CD14-positive monocyte (primary cell): Measurements from ENCODE around the gene CSRP1. TPM values are rescaled to one million over a fixed set of nuclear protein-coding genes. Genes with fewer than 3 reads are reported as not detected.

ENCODE experiments used
- DNase-seq, 3 donors: peaks; one replicate each; pipeline ENCODE4 v3.0.0-alpha.2; 2011 to 2022
- H2AFZ ChIP-seq: 2 replicates; pipeline ENCODE4 v1.6.0; 2012; ENCODE audit warnings: mild to moderate bottlenecking, low read depth, low read length, inconsistent platforms; ENCODE audit not compliant: insufficient read depth, poor library complexity, severe bottlenecking
- H3K27ac ChIP-seq, 2 donors: 1 replicate in 1 of 2; 2 replicates in 1 of 2; pipeline ENCODE4 v1.5.1; 2012 to 2013; ENCODE audit warnings: low read length in 2 of 2, control low read depth in 1 of 2, inconsistent platforms in 1 of 2, low read depth in 1 of 2, mild to moderate bottlenecking in 1 of 2
- H3K27me3 ChIP-seq, 2 donors: one replicate each; pipeline versions ENCODE4 v1.6.0 to v1.6.1; 2011 to 2013; ENCODE audit warnings: low read length in 2 of 2; ENCODE audit not compliant: control insufficient read depth in 2 of 2, insufficient read depth in 2 of 2
- H3K36me3 ChIP-seq, 2 donors: replicated peaks in 1 of 2; 1 replicate in 1 of 2; 2 replicates in 1 of 2; pipeline versions ENCODE4 v1.5.1 to v1.6.1; 2012 to 2013; ENCODE audit warnings: low read length in 2 of 2, control low read depth in 1 of 2, inconsistent platforms in 1 of 2, mild to moderate bottlenecking in 1 of 2; ENCODE audit not compliant: insufficient read depth in 2 of 2, control insufficient read depth in 1 of 2
- H3K4me1 ChIP-seq, 2 donors: 1 replicate in 1 of 2; 2 replicates in 1 of 2; pipeline versions ENCODE4 v1.5.1 to v1.6.1; 2012 to 2013; ENCODE audit warnings: low read length in 2 of 2, control low read depth in 1 of 2, inconsistent platforms in 1 of 2, mild to moderate bottlenecking in 1 of 2, moderate library complexity in 1 of 2; ENCODE audit not compliant: insufficient read depth in 2 of 2, control insufficient read depth in 1 of 2
- H3K4me2 ChIP-seq: replicated peaks from 2 replicates; pipeline ENCODE3; 2012; ENCODE audit warnings: low read length, moderate library complexity, mild to moderate bottlenecking; ENCODE audit not compliant: poor library complexity, severe bottlenecking; ENCODE audit errors: extremely low read depth
- H3K4me3 ChIP-seq, 3 experiments: fragments of 200-600 bp in 1 of 3; sonication (generic) in 1 of 3; replicated peaks in 1 of 3; 1 replicate in 2 of 3; 2 replicates in 1 of 3; pipeline ENCODE4 v1.5.1; 2011 to 2013; ENCODE audit warnings: low read length in 3 of 3, mild to moderate bottlenecking in 3 of 3, control low read depth in 2 of 3, low read depth in 2 of 3, inconsistent platforms in 1 of 3, moderate library complexity in 1 of 3
- H3K79me2 ChIP-seq: 2 replicates; pipeline ENCODE4 v1.6.0; 2012; ENCODE audit warnings: mild to moderate bottlenecking, control low read depth, inconsistent platforms, low read length, moderate library complexity; ENCODE audit not compliant: insufficient read depth
- H3K9ac ChIP-seq: 2 replicates; pipeline ENCODE4 v1.6.0; 2017; ENCODE audit warnings: low read length, mild to moderate bottlenecking; ENCODE audit not compliant: insufficient read depth, poor library complexity, severe bottlenecking
- H3K9me3 ChIP-seq, 2 donors: replicated peaks in 1 of 2; 1 replicate in 1 of 2; 2 replicates in 1 of 2; pipeline versions ENCODE4 v1.5.1 to v1.6.1; 2012 to 2013; ENCODE audit warnings: low read length in 2 of 2, control low read depth in 1 of 2; ENCODE audit not compliant: control insufficient read depth in 1 of 2, insufficient read depth in 1 of 2
- H4K20me1 ChIP-seq: 2 replicates; pipeline ENCODE4 v1.6.0; 2012; ENCODE audit warnings: mild to moderate bottlenecking, low read length, control low read depth, moderate library complexity; ENCODE audit not compliant: insufficient read depth
- H3K27ac Mint-ChIP-seq, 7 donors: one replicate each; pipeline ENCODE4 v1.8.0; 2020; ENCODE audit warnings: mild to moderate bottlenecking in 7 of 7, mixed read lengths in 7 of 7, moderate library complexity in 6 of 7, inconsistent platforms in 2 of 7
- H3K27me3 Mint-ChIP-seq, 3 donors: one replicate each; pipeline ENCODE4 v1.8.0; 2021 to 2022; ENCODE audit warnings: low read depth in 3 of 3, mild to moderate bottlenecking in 3 of 3, mixed read lengths in 3 of 3, moderate library complexity in 3 of 3, inconsistent platforms in 1 of 3
- H3K36me3 Mint-ChIP-seq, 2 donors: one replicate each; pipeline ENCODE4 v1.8.0; 2020; ENCODE audit warnings: mixed read lengths in 2 of 2, inconsistent platforms in 1 of 2, mild to moderate bottlenecking in 1 of 2
- H3K4me1 Mint-ChIP-seq: one replicate; pipeline ENCODE4 v1.8.0; 2020; ENCODE audit warnings: mild to moderate bottlenecking, mixed read lengths
- H3K4me3 Mint-ChIP-seq, 2 donors: one replicate each; pipeline ENCODE4 v1.8.0; 2020; ENCODE audit warnings: mild to moderate bottlenecking in 2 of 2, mixed read lengths in 2 of 2, moderate library complexity in 1 of 2
- H3K9me3 Mint-ChIP-seq, 7 donors: one replicate each; pipeline ENCODE4 v1.8.0; 2020 to 2022; ENCODE audit warnings: mixed read lengths in 7 of 7, mild to moderate bottlenecking in 6 of 7, moderate library complexity in 6 of 7, inconsistent platforms in 2 of 7
- WGBS: methylation state at CpG from one replicate; pipeline ENCODE4 v1.1.5; 2013; ENCODE audit warnings: missing lambda C conversion rate; ENCODE audit not compliant: insufficient coverage; 5-methylcytosine and 5-hydroxymethylcytosine counted together
- intact Hi-C, 2 donors: fragments of 100-400 bp; cut with micrococcal nuclease; formaldehyde crosslinking; loops; one replicate each; pipeline versions ENCODE4 v1.15.0 to v1.15.1; 2023
- polyA plus RNA-seq, 3 donors: library from polyadenylated mRNA; depleted of rRNA in 1 of 3; unstranded in 2 of 3; stranded (reverse) in 1 of 3; fragments of 300-500 nt in 2 of 3; fragments of >200 nt in 1 of 3; fragmentation: Illumina TruSeq in 2 of 3; gene quantifications; 1 replicate in 2 of 3; 2 replicates in 1 of 3; pipeline ENCODE4 v1.2.3, GENCODE V29; 2012 to 2021
- TF ChIP-seq, protein P1 (sequence below): fragments of 200-600 bp; IDR thresholded peaks from one replicate; pipeline ENCODE4 v1.8.0; 2022; ENCODE audit warnings: antibody characterized with exemption, mild to moderate bottlenecking

Gene CSRP1
- polyA plus RNA-seq, 3 donors = 87.4 to 111 (median 98.8) TPM

DNA sequence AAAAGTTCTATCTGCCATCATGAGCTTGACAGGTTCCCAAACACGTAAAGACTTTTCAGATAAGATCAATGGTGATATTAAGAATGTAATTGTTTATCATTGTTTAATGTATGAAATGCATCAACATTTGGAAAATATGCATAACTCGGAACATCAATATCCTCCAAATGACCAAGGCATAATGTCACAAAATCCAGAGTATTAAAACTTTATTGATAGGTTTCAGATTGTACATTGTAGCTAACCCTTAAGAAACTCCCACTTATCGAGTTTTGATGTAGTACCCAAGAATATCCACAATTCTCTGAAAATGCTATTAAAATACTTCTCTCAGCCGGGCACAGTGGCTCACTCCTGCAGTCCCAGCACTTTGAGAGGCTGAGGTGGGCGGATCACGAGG, 73.3 kb downstream of the CSRP1 start:
- Histone ChIP-seq H3K4me3 (no peak overlapping the region), H3K4me1 (peaks cover 3% of the 10 kb centered on the region in 2 donors), H3K27ac (no peak overlapping the region), H3K27me3 (no peaks in the 10 kb centered on the region), H3K36me3 (no peaks in the 10 kb centered on the region), H4K20me1 (no peaks in the 10 kb centered on the region), H3K9me3 (no peaks in the 10 kb centered on the region), H2AFZ (no peak overlapping the region), H3K79me2 (no peaks in the 10 kb centered on the region), H3K4me2 (no peak overlapping the region), H3K9ac (no peak overlapping the region)
- no peak for DNase-seq
- intact Hi-C loops = loop anchor here in 1 of 2 donors (10.0 kb wide), 1 partner anchor 61 kb away; no protein-coding TSS in a partner anchor
- Mint-ChIP-seq H3K9me3 (no peaks in the 10 kb centered on the region), H3K36me3 (no peaks in the 10 kb centered on the region), H3K4me3 (no peak overlapping the region), H3K27ac (peak overlapping the region in 1 of 7 donors; percentile 12), H3K4me1 (peaks cover 7% of the 10 kb centered on the region), H3K27me3 (peaks cover 7 to 16% (median 13%) of the 10 kb centered on the region in 3 donors)
- WGBS = 91% methylated on average over 4 of the region's 6 CpGs
- TF ChIP-seq, protein P1, sequence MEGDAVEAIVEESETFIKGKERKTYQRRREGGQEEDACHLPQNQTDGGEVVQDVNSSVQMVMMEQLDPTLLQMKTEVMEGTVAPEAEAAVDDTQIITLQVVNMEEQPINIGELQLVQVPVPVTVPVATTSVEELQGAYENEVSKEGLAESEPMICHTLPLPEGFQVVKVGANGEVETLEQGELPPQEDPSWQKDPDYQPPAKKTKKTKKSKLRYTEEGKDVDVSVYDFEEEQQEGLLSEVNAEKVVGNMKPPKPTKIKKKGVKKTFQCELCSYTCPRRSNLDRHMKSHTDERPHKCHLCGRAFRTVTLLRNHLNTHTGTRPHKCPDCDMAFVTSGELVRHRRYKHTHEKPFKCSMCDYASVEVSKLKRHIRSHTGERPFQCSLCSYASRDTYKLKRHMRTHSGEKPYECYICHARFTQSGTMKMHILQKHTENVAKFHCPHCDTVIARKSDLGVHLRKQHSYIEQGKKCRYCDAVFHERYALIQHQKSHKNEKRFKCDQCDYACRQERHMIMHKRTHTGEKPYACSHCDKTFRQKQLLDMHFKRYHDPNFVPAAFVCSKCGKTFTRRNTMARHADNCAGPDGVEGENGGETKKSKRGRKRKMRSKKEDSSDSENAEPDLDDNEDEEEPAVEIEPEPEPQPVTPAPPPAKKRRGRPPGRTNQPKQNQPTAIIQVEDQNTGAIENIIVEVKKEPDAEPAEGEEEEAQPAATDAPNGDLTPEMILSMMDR = no peak

Other genes with a start within 250 kb of the CSRP1 start
- gene PKP1, start 223.6 kb downstream of the CSRP1 start, polyA plus RNA-seq = not detected
- not detected for gene TNNT2, start 129.4 kb downstream of the CSRP1 start, polyA plus RNA-seq
- gene LAD1, start 107.8 kb downstream of the CSRP1 start, polyA plus RNA-seq = not detected
- not detected for gene TNNI1, start 85.4 kb downstream of the CSRP1 start, polyA plus RNA-seq
- gene PHLDA3, start 37.9 kb downstream of the CSRP1 start, polyA plus RNA-seq = under 1 TPM in 1 of 3 donors, not detected in 2; 0.08 TPM
- gene NAV1, start 32.0 kb upstream of the CSRP1 start, polyA plus RNA-seq = 1 to 10 TPM in 1 of 3 donors, under 1 TPM in 2; 0.37 to 1.4 (median 0.89) TPM